GM13977 (cell line): ENCODE data around the gene TEFM.
A peak's percentile ranks its signal among the peaks of the same experiment; 100 is the strongest.
"Not testable (repeated sequence)": the region's sequence is repeated elsewhere in the genome, so short reads cannot be mapped to it uniquely, and the experiment has no call there.

ENCODE experiments used
- DNase-seq: peaks from one replicate; pipeline ENCODE4 v3.0.0; 2012; ENCODE audit warnings: low spot score
- CTCF ChIP-seq: IDR thresholded peaks from 2 replicates; pipeline ENCODE4 v1.5.1; 2012; ENCODE audit warnings: mild to moderate bottlenecking, control low read depth; ENCODE audit not compliant: insufficient read depth; ENCODE audit errors: extremely low read depth, missing control alignments
- in situ Hi-C: fragments of 300-500 bp; cut with MboI; formaldehyde crosslinking; loops from one replicate; pipeline ENCODE4 v1.12.0; 2022; ENCODE audit warnings: low sequenced_read_pairs, low pct_unique_long_range_greater_than_20kb, mixed read lengths, inconsistent platforms; ENCODE audit not compliant: unreplicated experiment

The TEFM gene

DNA sequence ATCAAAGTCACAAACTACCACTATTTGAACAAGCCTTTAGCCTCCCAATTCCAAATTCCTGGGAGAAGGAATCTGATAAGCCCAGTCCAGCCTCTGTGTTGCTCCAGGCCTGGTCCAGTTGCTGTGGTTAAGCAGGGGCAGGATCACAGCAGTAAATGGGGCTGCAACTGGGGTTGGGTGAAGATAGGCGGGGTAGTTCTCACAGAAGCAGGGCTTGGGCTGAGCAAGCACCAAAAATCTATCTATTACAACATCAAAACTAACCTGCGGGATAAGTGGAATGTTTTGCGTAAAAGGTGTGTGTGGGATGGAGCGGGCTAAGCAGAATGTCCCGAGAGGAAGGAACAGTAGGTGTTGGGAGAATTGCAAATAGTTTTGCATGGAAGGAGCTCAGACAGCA lies 41.8 kb upstream of the TEFM start:
- no peak for DNase-seq
- in situ Hi-C loops, result no loop called here
- TF ChIP-seq CTCF, result no peak

- TF ChIP-seq CTCF, result no peak
- DNase-seq, result no peak
- in situ Hi-C loops, result no loop called here
Measured at GRCh38 chr17:30942308-30943079, 36.5 kb upstream of the TEFM start.

DNA sequence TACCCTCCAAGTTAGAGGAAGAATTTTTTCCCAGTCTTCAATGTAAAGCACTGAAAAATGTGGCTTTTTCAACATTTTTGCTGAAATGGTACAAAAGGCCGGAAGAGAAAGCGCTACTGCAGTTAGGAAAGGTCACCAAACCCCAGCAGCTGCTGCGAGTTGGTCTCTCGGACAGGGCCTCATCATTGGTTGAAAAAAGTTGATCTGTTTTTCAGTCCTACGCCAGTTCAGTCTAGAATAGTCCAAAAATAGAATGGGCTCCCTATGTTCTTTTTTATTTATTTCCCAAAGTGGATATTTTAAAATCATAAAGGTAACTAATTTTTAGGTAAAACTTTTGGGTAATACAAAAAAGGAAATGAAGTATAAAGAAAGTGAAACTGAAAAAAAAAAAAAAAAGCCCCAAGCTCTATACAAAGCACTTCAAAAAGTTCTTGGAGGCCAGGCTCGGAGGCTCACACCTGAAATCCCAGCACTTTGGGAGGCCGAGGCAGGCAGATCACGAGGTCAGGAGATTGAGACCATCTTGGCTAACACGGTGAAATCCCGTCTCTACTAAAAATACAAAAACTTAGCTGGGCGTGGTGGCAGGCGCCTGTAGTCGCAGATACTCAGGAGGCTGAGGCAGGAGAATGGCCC lies 33.1 kb upstream of the TEFM start:
- in situ Hi-C loops, result no loop called here
- no peak for TF ChIP-seq CTCF
- peak; percentile 51 for DNase-seq

GRCh38 chr17:30933966-30934365 lies 27.9 kb upstream of the TEFM start:
- in situ Hi-C loops, result no loop called here
- no peak for DNase-seq
- no peak for TF ChIP-seq CTCF

- DNase-seq, in situ Hi-C loops: not testable (repeated sequence)
Measured at GRCh38 chr17:30931582-30931981, 25.5 kb upstream of the TEFM start.

- no peak for TF ChIP-seq CTCF
- in situ Hi-C loops, result no loop called here
- DNase-seq, result no peak
Measured at GRCh38 chr17:30930495-30930894, 24.5 kb upstream of the TEFM start.

GRCh38 chr17:30929861-30930260 lies 23.8 kb upstream of the TEFM start:
- in situ Hi-C loops, DNase-seq: not testable (repeated sequence)

DNA sequence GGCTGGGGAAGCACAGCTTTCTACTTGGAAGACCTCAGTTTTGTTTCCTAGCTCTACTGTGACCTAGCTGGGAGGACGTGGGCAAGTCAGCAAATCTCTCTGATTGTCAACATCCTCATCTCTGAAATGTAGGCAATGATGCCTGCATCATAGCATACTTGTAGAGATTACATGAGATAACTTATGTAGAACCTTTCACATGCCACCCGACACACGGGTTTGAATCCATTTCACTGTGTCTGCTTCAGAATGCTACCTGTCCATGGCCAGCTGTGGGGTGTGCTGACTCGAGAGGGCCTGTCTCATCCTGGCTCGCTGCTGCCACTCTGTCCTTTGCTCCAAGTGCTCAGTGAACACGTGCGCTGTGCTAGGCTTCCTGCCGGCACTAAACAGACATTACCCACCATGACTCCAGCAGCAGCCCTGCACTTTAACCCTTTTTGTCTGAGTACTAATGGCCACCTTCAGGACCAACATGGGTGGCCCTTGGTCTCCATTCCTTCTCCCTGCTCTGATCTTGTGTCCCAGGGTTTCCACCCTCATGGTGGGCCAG lies 23.1 kb upstream of the TEFM start:
- no peak for DNase-seq
- no peak for TF ChIP-seq CTCF
- in situ Hi-C loops, result no loop called here
